ENCODE data around the gene RNF182. TPM values are rescaled to one million over a fixed set of nuclear protein-coding genes. Genes with fewer than 3 reads are reported as not detected.

RNF182 gene
- total and polyA plus RNA-seq, 8 donors, result 2.5 to 6.9 (median 5.4) TPM

DNA sequence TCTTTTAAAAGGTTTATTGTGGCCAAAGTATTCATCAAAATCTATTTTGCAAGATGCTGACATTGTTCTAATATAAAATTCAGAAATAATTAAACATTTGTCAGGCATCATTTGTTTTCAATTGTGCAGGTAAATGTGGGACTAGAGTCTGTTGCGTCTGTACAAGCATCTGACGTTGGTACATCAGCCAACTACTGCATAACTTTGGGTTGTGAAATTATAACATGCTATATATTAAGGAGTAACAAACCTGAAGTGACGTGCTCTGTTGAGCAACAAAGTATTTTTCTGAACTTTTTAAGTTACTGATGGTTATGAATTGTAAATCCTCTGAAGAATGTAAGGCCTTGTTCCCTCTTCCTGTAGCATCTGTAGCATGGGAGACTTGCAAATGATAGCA is 66.0 kb downstream of the RNF182 start:
- DNase-seq (no peak), ATAC-seq (no peak)
- no peak overlapping the region for H3K27ac ChIP-seq
- intact Hi-C loops (cut with DNase I), result no loop called here
- H3K9me3 ChIP-seq, result no peaks in the 10 kb centered on the region
- no peaks in the 10 kb centered on the region for H3K36me3 ChIP-seq
- peaks cover 0 to 4% of the 10 kb centered on the region in 2 donors for H3K27me3 ChIP-seq
- no peaks in the 10 kb centered on the region for H3K4me1 ChIP-seq
- no peak overlapping the region for H3K4me3 ChIP-seq
- TF ChIP-seq, protein P1, sequence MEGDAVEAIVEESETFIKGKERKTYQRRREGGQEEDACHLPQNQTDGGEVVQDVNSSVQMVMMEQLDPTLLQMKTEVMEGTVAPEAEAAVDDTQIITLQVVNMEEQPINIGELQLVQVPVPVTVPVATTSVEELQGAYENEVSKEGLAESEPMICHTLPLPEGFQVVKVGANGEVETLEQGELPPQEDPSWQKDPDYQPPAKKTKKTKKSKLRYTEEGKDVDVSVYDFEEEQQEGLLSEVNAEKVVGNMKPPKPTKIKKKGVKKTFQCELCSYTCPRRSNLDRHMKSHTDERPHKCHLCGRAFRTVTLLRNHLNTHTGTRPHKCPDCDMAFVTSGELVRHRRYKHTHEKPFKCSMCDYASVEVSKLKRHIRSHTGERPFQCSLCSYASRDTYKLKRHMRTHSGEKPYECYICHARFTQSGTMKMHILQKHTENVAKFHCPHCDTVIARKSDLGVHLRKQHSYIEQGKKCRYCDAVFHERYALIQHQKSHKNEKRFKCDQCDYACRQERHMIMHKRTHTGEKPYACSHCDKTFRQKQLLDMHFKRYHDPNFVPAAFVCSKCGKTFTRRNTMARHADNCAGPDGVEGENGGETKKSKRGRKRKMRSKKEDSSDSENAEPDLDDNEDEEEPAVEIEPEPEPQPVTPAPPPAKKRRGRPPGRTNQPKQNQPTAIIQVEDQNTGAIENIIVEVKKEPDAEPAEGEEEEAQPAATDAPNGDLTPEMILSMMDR (IDR thresholded peaks at IDR 0.05), result no peak

DNA sequence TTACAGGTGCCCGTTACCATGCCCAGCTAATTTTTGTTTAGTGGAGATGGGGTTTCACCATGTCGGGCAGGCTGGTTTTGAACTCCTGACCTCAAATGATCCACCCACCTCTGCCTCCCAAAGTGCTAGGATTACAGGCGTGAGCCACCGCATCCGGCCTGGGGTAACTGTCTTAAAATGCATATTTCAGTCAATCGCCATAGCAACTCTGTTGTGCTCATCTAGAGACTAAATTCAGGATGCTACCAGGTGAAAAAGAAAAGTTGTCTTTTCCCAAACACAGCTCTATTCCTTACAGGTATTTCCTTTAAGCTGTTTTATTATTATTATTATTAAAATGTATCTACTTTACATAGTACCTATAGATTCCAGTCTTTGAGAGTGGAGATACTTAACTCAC is 66.6 kb downstream of the RNF182 start:
- H3K27ac ChIP-seq, result no peak overlapping the region
- peaks cover 0 to 4% of the 10 kb centered on the region in 2 donors for H3K27me3 ChIP-seq
- no peak overlapping the region for H3K4me3 ChIP-seq
- no peaks in the 10 kb centered on the region for H3K4me1 ChIP-seq
- no peaks in the 10 kb centered on the region for H3K9me3 ChIP-seq
- TF ChIP-seq, protein P1 (IDR thresholded peaks at IDR 0.05), result no peak
- no peaks in the 10 kb centered on the region for H3K36me3 ChIP-seq
- DNase-seq, result no peak
- intact Hi-C loops (cut with DNase I), result no loop called here
- ATAC-seq, result no peak

DNA sequence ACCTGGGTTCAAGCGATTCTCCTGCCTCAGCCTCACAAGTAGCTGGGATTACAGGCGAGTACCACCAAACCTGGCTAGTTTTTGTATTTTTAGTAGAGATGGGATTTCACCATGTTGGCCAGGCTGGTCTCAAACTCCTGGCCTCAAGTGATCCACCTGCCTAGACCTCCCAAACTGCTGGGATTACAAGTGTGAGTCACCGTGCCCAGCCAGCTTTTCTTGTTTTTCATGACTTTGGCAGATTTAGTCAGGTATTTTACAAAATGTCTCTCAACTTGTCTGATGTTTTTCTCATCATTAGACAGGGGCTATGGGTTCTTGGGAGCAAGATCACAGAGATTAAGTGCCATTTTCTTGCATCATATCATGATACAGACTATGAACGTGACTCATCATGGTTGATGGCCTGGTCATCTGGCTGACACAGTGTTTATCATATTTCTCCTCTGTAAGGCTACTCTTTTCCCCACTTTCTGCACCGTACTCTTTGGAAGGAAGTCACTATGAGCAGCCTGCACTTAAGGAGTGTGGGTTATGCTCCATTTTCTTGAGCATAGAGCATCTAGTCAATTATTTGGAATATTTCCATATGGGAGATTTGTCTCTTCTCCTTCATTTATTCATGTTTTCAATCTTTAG is 67.8 kb downstream of the RNF182 start:
- TF ChIP-seq, protein P1 (IDR thresholded peaks at IDR 0.05), result no peak
- peaks cover 0 to 4% of the 10 kb centered on the region in 2 donors for H3K27me3 ChIP-seq
- no peak overlapping the region for H3K27ac ChIP-seq
- no peak for ATAC-seq
- intact Hi-C loops (cut with DNase I), result no loop called here
- H3K36me3 ChIP-seq, result no peaks in the 10 kb centered on the region
- DNase-seq, result no peak
- H3K4me3 ChIP-seq, result no peak overlapping the region
- H3K9me3 ChIP-seq, result no peaks in the 10 kb centered on the region
- H3K4me1 ChIP-seq, result no peaks in the 10 kb centered on the region

DNA sequence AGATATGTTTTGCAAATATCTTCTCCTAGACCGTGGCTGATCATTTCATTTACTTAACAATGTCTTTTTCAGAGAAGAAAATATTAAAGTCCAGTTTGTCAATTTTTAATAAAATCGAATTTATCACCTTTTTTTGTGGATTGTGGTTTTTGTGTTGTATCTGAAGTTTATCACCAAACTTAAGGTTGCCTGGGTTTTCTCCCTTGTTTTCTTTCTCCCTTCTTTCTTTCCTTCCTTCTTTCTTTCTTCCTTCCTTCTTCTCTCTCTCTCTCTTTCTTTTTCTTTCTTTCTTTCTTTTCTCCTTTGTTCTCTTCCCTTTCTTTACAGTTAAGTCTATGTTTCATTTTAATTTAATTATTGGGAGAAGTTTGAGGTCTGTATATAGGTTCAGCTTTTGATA is 68.7 kb downstream of the RNF182 start:
- intact Hi-C loops (cut with DNase I), result no loop called here
- H3K27ac ChIP-seq, result no peak overlapping the region
- TF ChIP-seq, protein P1 (IDR thresholded peaks at IDR 0.05), result no peak
- peaks cover 0 to 4% of the 10 kb centered on the region in 2 donors for H3K27me3 ChIP-seq
- H3K36me3 ChIP-seq, result no peaks in the 10 kb centered on the region
- no peaks in the 10 kb centered on the region for H3K9me3 ChIP-seq
- no peak for DNase-seq
- H3K4me3 ChIP-seq, result no peak overlapping the region
- no peak for ATAC-seq
- H3K4me1 ChIP-seq, result no peaks in the 10 kb centered on the region

DNA sequence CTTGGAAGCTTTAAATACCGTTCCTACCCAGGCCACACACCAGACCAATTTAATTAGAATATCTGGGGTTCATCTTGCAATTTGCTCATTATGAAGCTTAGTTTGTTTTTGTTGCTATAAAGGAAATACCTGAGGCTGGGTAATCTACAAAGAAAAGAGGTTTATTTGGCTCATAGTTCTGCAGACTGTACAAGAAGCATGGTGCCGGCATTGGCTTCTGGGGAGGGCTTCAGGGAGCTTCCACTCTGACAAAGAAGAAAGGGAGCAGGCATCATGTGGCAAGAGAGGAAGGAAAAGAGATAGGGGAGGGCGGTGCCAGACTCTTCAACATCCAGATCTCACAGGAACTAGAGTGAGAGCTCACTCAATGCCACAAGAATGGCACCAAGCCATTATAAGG is 73.6 kb downstream of the RNF182 start:
- ATAC-seq, result no peak
- Histone ChIP-seq H3K27ac (no peak overlapping the region), H3K9me3 (no peaks in the 10 kb centered on the region), H3K36me3 (no peaks in the 10 kb centered on the region), H3K4me1 (no peaks in the 10 kb centered on the region), H3K27me3 (peaks cover 0 to 4% of the 10 kb centered on the region in 2 donors), H3K4me3 (no peak overlapping the region)
- TF ChIP-seq, protein P1 (IDR thresholded peaks at IDR 0.05), result no peak
- intact Hi-C loops (cut with DNase I), result no loop called here
- no peak for DNase-seq
